IPS-15b (cell line): ENCODE results near the gene ADGRB2.

Experiments
- H3K27me3 ChIP-seq: one replicate; pipeline ENCODE4 v1.6.1; 2013; ENCODE audit warnings: low read length; ENCODE audit not compliant: control insufficient read depth, insufficient read depth
- H3K36me3 ChIP-seq: one replicate; pipeline ENCODE4 v1.6.1; 2013; ENCODE audit warnings: low read length; ENCODE audit not compliant: control insufficient read depth, insufficient read depth
- H3K4me1 ChIP-seq: one replicate; pipeline ENCODE4 v1.6.1; 2013; ENCODE audit warnings: mild to moderate bottlenecking, low read length; ENCODE audit not compliant: control insufficient read depth, insufficient read depth
- H3K4me3 ChIP-seq: one replicate; pipeline ENCODE4 v1.5.1; 2013; ENCODE audit warnings: low read depth, low read length
- H3K9ac ChIP-seq: one replicate; pipeline ENCODE4 v1.6.1; 2013; ENCODE audit warnings: low read depth, mild to moderate bottlenecking, low read length
- H3K9me3 ChIP-seq: one replicate; pipeline ENCODE4 v1.6.1; 2013; ENCODE audit warnings: mild to moderate bottlenecking, low read length; ENCODE audit not compliant: control insufficient read depth, insufficient read depth

Gene ADGRB2

GRCh38 chr1:31750858-31751510, 13.2 kb downstream of the ADGRB2 start:
- Histone ChIP-seq H3K27me3 (no peaks in the 10 kb centered on the region), H3K4me3 (no peak overlapping the region), H3K9ac (no peak overlapping the region), H3K4me1 (peaks cover 11% of the 10 kb centered on the region), H3K36me3 (peaks cover 3% of the 10 kb centered on the region), H3K9me3 (no peaks in the 10 kb centered on the region)

GRCh38 chr1:31749785-31750735, 14.1 kb downstream of the ADGRB2 start:
- Histone ChIP-seq H3K4me1 (peaks cover 12% of the 10 kb centered on the region), H3K9ac (no peak overlapping the region), H3K4me3 (no peak overlapping the region), H3K9me3 (no peaks in the 10 kb centered on the region), H3K36me3 (no peaks in the 10 kb centered on the region), H3K27me3 (no peaks in the 10 kb centered on the region)

GRCh38 chr1:31748365-31748764, 15.8 kb downstream of the ADGRB2 start:
- no peak overlapping the region for H3K9ac ChIP-seq
- H3K4me1 ChIP-seq = peaks cover 12% of the 10 kb centered on the region
- H3K9me3 ChIP-seq = no peaks in the 10 kb centered on the region
- H3K27me3 ChIP-seq = no peaks in the 10 kb centered on the region
- no peaks in the 10 kb centered on the region for H3K36me3 ChIP-seq
- no peak overlapping the region for H3K4me3 ChIP-seq

- Histone ChIP-seq H3K36me3 (no peaks in the 10 kb centered on the region), H3K4me3 (no peak overlapping the region), H3K27me3 (no peaks in the 10 kb centered on the region), H3K9ac (no peak overlapping the region), H3K9me3 (no peaks in the 10 kb centered on the region), H3K4me1 (peaks cover 12% of the 10 kb centered on the region)
These were observed 16.8 kb downstream of the ADGRB2 start for GRCh38 chr1:31747304-31747703.

- no peaks in the 10 kb centered on the region for H3K36me3 ChIP-seq
- H3K4me1 ChIP-seq = peaks cover 10% of the 10 kb centered on the region
- H3K9me3 ChIP-seq = no peaks in the 10 kb centered on the region
- H3K4me3 ChIP-seq = no peak overlapping the region
- H3K27me3 ChIP-seq = no peaks in the 10 kb centered on the region
- H3K9ac ChIP-seq = no peak overlapping the region
These were observed 17.5 kb downstream of the ADGRB2 start for GRCh38 chr1:31746687-31747086.

- Histone ChIP-seq H3K4me1 (peaks cover 10% of the 10 kb centered on the region), H3K4me3 (no peak overlapping the region), H3K9ac (no peak overlapping the region), H3K36me3 (peaks cover 5% of the 10 kb centered on the region), H3K9me3 (no peaks in the 10 kb centered on the region), H3K27me3 (no peaks in the 10 kb centered on the region)
These were observed 18.0 kb downstream of the ADGRB2 start for GRCh38 chr1:31745946-31746670.

- peak overlapping the region; percentile 24 for H3K9ac ChIP-seq
- H3K27me3 ChIP-seq = no peaks in the 10 kb centered on the region
These were observed 18.8 kb downstream of the ADGRB2 start for GRCh38 chr1:31745096-31745945.

GRCh38 chr1:31744165-31744888, 19.8 kb downstream of the ADGRB2 start:
- Histone ChIP-seq H3K9me3 (no peaks in the 10 kb centered on the region), H3K9ac (no peak overlapping the region), H3K36me3 (peaks cover 10% of the 10 kb centered on the region), H3K27me3 (no peaks in the 10 kb centered on the region), H3K4me3 (no peak overlapping the region), H3K4me1 (peaks cover 10% of the 10 kb centered on the region)

More at GRCh38 chr1:31745096-31745945, 18.8 kb downstream of the ADGRB2 start:
- H3K4me1 ChIP-seq = peaks cover 10% of the 10 kb centered on the region
- no peaks in the 10 kb centered on the region for H3K9me3 ChIP-seq
- H3K36me3 ChIP-seq = peaks cover 6% of the 10 kb centered on the region
- H3K4me3 ChIP-seq = no peak overlapping the region

- Histone ChIP-seq H3K4me3 (no peak overlapping the region), H3K9ac (no peak overlapping the region), H3K4me1 (peaks cover 10% of the 10 kb centered on the region), H3K36me3 (peaks cover 23% of the 10 kb centered on the region), H3K9me3 (no peaks in the 10 kb centered on the region), H3K27me3 (no peaks in the 10 kb centered on the region)
These were observed 21.5 kb downstream of the ADGRB2 start for GRCh38 chr1:31742462-31743212.

- H3K9ac ChIP-seq = no peak overlapping the region
- no peak overlapping the region for H3K4me3 ChIP-seq
- H3K4me1 ChIP-seq = no peaks in the 10 kb centered on the region
- peaks cover 29% of the 10 kb centered on the region for H3K36me3 ChIP-seq
- H3K9me3 ChIP-seq = no peaks in the 10 kb centered on the region
- H3K27me3 ChIP-seq = no peaks in the 10 kb centered on the region
These were observed 24.8 kb downstream of the ADGRB2 start for GRCh38 chr1:31739346-31739745.
